Subcutaneous abdominal adipose tissue (tissue), 5 donors: ENCODE measurements around the gene RIPOR2.

Experiments
- H3K27ac ChIP-seq: one replicate; pipeline ENCODE4 v1.7.0; 2013; ENCODE audit warnings: low read depth, mild to moderate bottlenecking, inconsistent platforms, low read length, moderate library complexity
- H3K27me3 ChIP-seq, 5 donors: one replicate each; pipeline ENCODE4 v1.7.0; 2013; ENCODE audit warnings: low read length in 5 of 5, inconsistent platforms in 1 of 5; ENCODE audit not compliant: control insufficient read depth in 5 of 5, insufficient read depth in 4 of 5
- H3K36me3 ChIP-seq, 5 donors: one replicate each; pipeline ENCODE4 v1.7.0; 2013; ENCODE audit warnings: low read length in 5 of 5; ENCODE audit not compliant: control insufficient read depth in 5 of 5, insufficient read depth in 5 of 5
- H3K4me1 ChIP-seq, 5 donors: one replicate each; pipeline ENCODE4 v1.7.0; 2013; ENCODE audit warnings: low read length in 5 of 5, mild to moderate bottlenecking in 3 of 5, moderate library complexity in 1 of 5; ENCODE audit not compliant: control insufficient read depth in 5 of 5, insufficient read depth in 5 of 5
- H3K4me3 ChIP-seq, 5 donors: one replicate each; pipeline ENCODE4 v1.7.0; 2013; ENCODE audit warnings: low read length in 5 of 5, low read depth in 1 of 5
- H3K9ac ChIP-seq, 5 donors: one replicate each; pipeline ENCODE4 v1.7.0; 2013; ENCODE audit warnings: low read length in 5 of 5, mild to moderate bottlenecking in 4 of 5, moderate library complexity in 3 of 5
- H3K9me3 ChIP-seq, 5 donors: one replicate each; pipeline ENCODE4 v1.7.0; 2013; ENCODE audit warnings: low read length in 5 of 5; ENCODE audit not compliant: control insufficient read depth in 5 of 5
- donor health status: healthy.
- donor health status: healthy.
- donor health status: healthy.
- donor health status: healthy.
- donor health status: healthy.

The RIPOR2 gene

DNA sequence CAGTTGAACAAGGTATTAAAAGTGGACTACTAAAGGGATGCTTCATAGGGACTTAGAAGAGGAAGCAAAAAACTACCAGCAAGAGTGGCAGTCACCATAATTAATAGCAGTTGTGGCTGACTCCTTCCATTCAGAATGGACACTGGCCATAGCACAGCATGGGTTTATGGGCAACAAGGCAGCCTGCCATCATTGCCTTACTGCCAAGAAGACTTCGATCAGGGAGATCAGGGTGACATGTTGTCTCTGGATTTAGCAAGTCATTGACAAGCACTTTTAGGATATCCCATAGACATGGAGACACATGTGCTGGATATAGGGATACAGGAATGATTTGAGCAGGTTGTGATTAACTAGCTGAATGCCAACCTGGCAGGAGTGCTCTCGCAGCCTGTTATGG lies 35.3 kb upstream of the RIPOR2 start:
- Histone ChIP-seq H3K36me3 (no peaks in the 10 kb centered on the region), H3K9me3 (no peaks in the 10 kb centered on the region), H3K9ac (no peak overlapping the region), H3K4me1 (no peaks in the 10 kb centered on the region), H3K4me3 (no peak overlapping the region), H3K27me3 (no peaks in the 10 kb centered on the region), H3K27ac (no peak overlapping the region)

DNA sequence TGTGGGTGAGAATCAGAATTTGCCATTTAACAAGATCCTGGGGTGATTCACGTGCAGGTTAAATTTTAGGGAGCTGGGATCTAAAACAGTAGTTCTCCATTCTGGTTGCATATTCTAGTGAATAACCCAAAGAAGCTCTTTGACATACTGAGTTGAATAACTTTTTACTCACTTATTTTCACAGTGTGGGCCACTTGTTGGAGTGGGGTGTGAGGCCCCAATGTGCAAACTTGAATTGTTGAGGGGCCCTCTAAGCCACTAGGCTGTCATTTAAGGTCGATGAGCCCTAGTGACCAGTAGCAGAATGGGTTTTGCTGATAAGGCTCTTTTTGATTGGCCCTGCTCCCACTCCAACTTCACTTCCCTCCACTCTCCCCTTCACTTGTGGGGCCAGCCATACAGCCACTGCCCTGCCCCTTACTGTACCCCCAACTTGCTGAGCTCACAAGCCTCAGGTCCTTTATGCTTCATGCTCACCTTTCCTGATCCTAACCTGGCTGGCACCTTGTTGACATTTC lies 33.6 kb upstream of the RIPOR2 start:
- Histone ChIP-seq H3K4me1 (no peaks in the 10 kb centered on the region), H3K4me3 (no peak overlapping the region), H3K27me3 (no peaks in the 10 kb centered on the region), H3K27ac (no peak overlapping the region), H3K9me3 (no peaks in the 10 kb centered on the region), H3K36me3 (no peaks in the 10 kb centered on the region), H3K9ac (no peak overlapping the region)

DNA sequence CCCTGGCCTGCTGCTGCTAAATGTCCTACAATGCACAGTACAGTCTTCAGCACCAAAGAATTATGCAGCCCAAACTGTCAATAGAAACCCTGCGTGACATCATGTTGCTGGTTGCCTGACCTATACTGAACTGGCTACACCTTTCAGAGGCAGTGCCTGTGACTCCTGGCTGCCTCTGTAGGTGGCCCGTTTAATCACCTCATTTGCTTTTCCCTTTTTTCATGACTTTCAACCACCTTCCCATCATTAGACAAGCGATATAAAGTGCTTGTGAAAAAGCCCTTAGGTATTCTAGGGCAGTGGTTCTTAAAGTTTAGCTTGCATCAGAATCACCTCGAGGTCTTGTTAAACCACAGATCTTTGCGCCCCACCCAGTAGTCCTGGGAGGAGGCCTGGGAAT lies 33.0 kb upstream of the RIPOR2 start:
- Histone ChIP-seq H3K9ac (no peak overlapping the region), H3K36me3 (no peaks in the 10 kb centered on the region), H3K4me1 (no peaks in the 10 kb centered on the region), H3K27me3 (no peaks in the 10 kb centered on the region), H3K27ac (no peak overlapping the region), H3K4me3 (no peak overlapping the region), H3K9me3 (no peaks in the 10 kb centered on the region)

DNA sequence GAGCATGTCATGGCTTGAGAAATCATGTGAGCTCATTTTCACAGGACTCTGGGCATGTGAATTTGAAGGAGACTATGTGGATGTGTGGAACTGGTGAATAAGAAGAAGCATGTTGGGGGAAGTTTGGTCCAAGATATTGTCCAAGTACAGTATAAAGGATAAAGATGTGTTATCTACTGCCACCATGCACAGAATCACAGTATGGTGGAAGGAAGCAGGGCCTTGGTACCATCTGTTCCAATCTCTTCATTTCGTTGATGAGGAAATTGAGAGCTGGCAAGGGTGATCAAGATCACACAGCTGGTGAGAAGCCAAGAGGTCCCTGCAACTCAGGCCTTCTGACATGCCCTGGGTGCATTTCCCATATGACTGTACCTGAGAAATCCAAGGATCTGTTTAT lies 31.5 kb upstream of the RIPOR2 start:
- Histone ChIP-seq H3K9me3 (no peaks in the 10 kb centered on the region), H3K27ac (no peak overlapping the region), H3K9ac (no peak overlapping the region), H3K4me3 (no peak overlapping the region), H3K4me1 (no peaks in the 10 kb centered on the region), H3K36me3 (no peaks in the 10 kb centered on the region), H3K27me3 (no peaks in the 10 kb centered on the region)

DNA sequence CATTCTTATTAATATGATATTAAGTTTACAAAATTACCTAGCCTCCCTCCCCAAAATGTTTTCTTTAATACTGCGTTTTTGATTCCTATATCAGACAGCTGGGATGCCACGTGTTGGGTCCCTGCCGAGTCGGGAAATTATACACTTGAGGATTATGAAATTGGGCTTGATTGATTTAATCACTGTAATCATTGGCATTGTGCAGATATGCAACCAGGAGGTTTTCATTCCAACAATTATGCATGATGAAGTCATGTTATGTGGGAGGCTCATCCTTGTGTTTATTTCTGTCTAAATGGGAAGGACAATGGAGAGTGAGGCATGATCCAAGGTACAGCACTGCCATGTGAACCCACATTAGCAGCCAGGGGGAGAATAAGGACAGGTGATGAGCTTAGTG lies 30.6 kb upstream of the RIPOR2 start:
- Histone ChIP-seq H3K4me1 (no peaks in the 10 kb centered on the region), H3K36me3 (no peaks in the 10 kb centered on the region), H3K27ac (no peak overlapping the region), H3K9me3 (no peaks in the 10 kb centered on the region), H3K9ac (no peak overlapping the region), H3K27me3 (no peaks in the 10 kb centered on the region), H3K4me3 (no peak overlapping the region)

DNA sequence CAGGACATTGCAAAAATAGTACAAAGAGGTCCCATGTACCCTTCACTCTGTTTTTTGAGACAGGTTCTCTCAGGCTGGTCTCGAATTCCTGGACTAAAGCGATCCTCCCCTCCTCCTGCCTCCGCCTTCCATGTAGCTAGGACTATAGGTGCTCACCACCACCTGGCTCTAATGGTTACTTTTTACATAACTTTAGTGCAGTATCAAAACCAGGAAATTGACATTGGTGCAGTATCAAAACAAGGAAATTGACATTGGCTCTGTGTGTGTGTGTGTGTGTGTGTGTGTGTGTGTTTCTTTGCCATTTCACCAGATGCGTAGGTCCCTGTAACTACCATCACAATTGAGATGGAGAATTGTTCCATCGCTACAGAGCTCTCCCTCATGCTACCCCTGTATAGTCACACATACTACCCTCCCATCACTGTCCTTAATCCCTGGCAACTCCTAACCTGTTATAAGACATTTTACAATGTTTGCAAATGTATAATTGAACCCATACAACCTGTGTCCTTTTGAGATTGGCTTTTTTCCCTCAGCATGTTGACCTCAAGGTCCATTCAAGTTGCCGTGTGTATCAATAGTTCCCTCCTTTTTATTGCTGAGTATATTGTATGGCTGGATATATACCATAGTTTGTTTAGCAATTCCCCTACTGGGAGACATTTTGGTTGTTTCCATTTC lies 28.3 kb upstream of the RIPOR2 start:
- Histone ChIP-seq H3K4me1 (no peaks in the 10 kb centered on the region), H3K27ac (no peak overlapping the region), H3K4me3 (no peak overlapping the region), H3K9me3 (no peaks in the 10 kb centered on the region), H3K9ac (no peak overlapping the region), H3K36me3 (no peaks in the 10 kb centered on the region), H3K27me3 (no peaks in the 10 kb centered on the region)

DNA sequence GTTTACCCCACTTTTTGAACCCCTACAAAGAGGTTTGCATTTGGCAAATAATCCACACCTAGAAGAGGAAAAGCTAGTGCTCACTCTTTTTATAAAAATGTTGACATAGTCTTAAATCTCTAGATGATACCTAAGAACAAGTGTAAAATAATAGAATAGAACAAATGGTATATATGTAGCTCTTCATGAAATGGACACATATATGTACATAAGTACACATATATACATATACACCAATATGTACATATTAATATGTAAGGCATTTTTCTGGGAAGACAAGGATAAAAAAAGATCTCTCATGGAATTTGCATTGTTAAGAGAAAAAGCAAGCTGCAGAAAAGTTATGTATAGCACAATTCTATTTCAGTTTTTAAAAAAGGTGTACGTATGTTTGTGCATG lies 27.6 kb upstream of the RIPOR2 start:
- no peak overlapping the region for H3K27ac ChIP-seq
- no peak overlapping the region for H3K4me3 ChIP-seq
- H3K27me3 ChIP-seq, result no peaks in the 10 kb centered on the region
- H3K4me1 ChIP-seq, result no peaks in the 10 kb centered on the region
- H3K9ac ChIP-seq, result no peak overlapping the region
- no peaks in the 10 kb centered on the region for H3K9me3 ChIP-seq
- H3K36me3 ChIP-seq, result no peaks in the 10 kb centered on the region

DNA sequence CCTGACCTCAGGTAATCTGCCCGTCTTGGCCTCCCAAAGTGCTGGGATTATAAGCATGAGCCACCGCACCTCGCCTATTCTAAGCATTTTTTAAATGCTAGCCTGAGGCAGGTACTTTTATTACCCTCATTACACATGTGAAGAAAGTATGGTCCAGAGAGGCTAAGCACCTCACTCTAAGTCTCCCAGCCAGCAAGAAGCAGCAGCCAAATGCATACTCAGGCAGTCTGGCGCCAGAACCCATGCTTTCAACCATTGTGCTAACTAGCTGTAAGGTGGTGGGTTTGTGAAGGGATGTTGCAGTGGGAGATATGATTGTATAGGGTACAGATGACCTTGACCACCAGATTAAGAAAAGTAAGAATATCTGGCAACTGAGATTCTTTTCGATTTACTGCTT lies 26.1 kb upstream of the RIPOR2 start:
- Histone ChIP-seq H3K27ac (no peak overlapping the region), H3K4me3 (no peak overlapping the region), H3K9ac (no peak overlapping the region), H3K27me3 (no peaks in the 10 kb centered on the region), H3K4me1 (no peaks in the 10 kb centered on the region), H3K36me3 (no peaks in the 10 kb centered on the region), H3K9me3 (no peaks in the 10 kb centered on the region)

DNA sequence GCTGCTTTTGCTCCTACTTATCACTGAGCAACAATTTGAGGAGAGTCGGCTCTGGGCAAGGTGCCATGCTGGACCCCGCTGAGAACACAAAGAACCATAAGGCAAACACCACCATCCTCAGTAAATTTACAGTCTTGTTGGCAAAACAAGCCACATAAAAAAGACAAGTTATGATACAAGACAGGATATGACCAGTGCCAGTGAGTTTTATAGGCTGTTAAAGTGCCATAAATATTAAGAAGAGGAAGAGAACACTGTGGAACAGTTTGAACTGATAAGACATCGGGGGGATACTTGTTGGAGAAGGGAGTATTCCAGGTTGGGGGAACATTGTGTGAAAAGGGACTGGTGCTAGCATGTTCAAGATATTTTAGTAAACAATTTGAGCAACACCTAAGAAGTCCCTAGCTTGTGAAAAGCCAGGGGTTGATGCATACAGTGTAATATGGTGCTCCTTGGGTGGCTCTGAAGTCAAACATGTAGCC lies 25.3 kb upstream of the RIPOR2 start:
- no peak overlapping the region for H3K4me3 ChIP-seq
- H3K4me1 ChIP-seq, result no peaks in the 10 kb centered on the region
- no peaks in the 10 kb centered on the region for H3K36me3 ChIP-seq
- no peak overlapping the region for H3K9ac ChIP-seq
- no peaks in the 10 kb centered on the region for H3K9me3 ChIP-seq
- no peaks in the 10 kb centered on the region for H3K27me3 ChIP-seq
- H3K27ac ChIP-seq, result no peak overlapping the region

DNA sequence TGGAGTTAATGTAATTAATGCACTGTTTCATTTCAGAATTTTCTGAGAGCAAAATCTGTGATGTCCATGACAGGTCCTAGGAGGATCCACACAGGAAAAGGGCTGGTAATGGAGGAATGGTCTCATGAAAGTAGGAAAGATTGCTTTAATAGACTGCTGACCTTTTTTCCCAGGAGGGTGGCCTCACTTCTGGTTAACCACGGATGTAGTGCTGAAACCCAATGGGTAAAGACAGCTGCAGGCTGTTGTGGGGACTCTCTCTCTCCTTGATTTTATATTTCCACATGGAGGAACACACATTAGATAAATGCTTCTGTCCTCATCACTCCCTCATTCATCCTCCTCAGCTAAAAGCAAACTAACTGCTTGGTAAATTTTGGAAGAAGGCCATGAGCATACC lies 23.6 kb upstream of the RIPOR2 start:
- Histone ChIP-seq H3K36me3 (no peaks in the 10 kb centered on the region), H3K9me3 (no peaks in the 10 kb centered on the region), H3K9ac (no peak overlapping the region), H3K4me1 (no peaks in the 10 kb centered on the region), H3K27ac (no peak overlapping the region), H3K4me3 (no peak overlapping the region), H3K27me3 (no peaks in the 10 kb centered on the region)
